GM19324 (cell line): ENCODE measurements around the gene LENG8.
"Not testable (repeated sequence)": the region's sequence is repeated elsewhere in the genome, so short reads cannot be mapped to it uniquely, and the experiment has no call there.

ENCODE experiments used
- ATAC-seq: cut with Tn5 transposase; IDR thresholded peaks from one replicate; pipeline ENCODE4 v1.9.1; 2021; ENCODE audit warnings: mild to moderate bottlenecking, moderate library complexity; ENCODE audit not compliant: unreplicated experiment, low FRiP score

The LENG8 gene

GRCh38 chr19:54508487-54508886, 59.5 kb downstream of the LENG8 start:
- not testable (repeated sequence) for ATAC-seq

- not testable (repeated sequence) for ATAC-seq
Measured at GRCh38 chr19:54509200-54509940, 60.4 kb downstream of the LENG8 start.
